ENCODE data around the gene NCAN.

DNA sequence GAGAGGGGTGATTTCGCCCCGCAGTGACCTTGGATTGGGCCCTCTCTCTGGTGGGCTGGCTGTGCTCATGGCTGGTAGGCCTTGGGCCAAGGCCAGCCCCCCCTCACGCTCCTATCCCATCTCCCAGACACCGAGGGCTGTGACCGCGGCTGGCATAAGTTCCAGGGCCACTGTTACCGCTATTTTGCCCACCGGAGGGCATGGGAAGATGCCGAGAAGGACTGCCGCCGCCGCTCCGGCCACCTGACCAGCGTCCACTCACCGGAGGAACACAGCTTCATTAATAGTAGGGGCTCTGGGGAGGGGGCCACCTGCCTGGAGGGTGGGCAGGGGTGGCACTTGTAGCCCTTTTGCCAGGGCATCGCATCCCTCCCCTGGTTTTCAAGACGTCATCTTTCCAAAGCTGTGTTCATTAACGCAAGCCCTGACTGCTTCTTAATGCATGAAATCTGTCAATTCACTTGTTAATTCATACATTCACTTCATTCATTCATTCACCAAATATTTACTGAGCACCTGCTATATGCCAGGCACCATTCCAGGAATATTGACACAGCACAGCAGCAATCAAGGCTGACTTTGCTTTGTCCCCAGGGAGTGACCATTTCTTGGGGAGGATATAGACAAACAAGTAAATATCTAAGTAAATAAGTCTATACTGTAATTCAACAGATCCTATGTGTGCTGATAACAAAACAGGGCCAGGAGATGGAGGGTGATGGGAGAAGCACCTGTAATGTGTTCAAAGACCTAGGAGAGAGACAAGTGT, 26.6 kb downstream of the NCAN start:
- TF ChIP-seq POLR2AphosphoS5 (IDR thresholded peaks at IDR 0.05; ENCODE audit: borderline replicate concordance, low read depth, low read length) (no peak), EZH2 (IDR thresholded peaks at IDR 0.05) (no peak), FOXP2 (optimal IDR thresholded peaks at IDR 0.05; ENCODE audit: control extremely low read depth, extremely low read length, insufficient read depth) (no peak)

Data from SK-N-MC (cell line).